Activated T-cell treated with anti-CD3 and anti-CD28 coated beads, Interleukin-2, amount 50 U/mL, for 72 hours (primary cell): ENCODE data around the gene AFAP1. TPM values are rescaled to one million over a fixed set of nuclear protein-coding genes. Genes with fewer than 3 reads are reported as not detected.

ENCODE experiments used
- ATAC-seq, 2 donors: fragments of 150-1000 bp; cut with Tn5 transposase; replicated peaks in 1 of 2; 2 replicates each; pipeline ENCODE4 v1.10.0; 2021; ENCODE audit warnings: moderate library complexity in 2 of 2, mild to moderate bottlenecking in 1 of 2
- DNase-seq, 2 donors: peaks; one replicate each; pipeline ENCODE4 v3.0.0; 2021 to 2022; ENCODE audit warnings: mixed read lengths in 1 of 2
- H3K27ac Mint-ChIP-seq: one replicate; pipeline ENCODE4 v1.8.0; 2022; ENCODE audit warnings: mild to moderate bottlenecking, moderate library complexity, mixed read lengths
- H3K27me3 Mint-ChIP-seq: one replicate; pipeline ENCODE4 v1.8.0; 2022; ENCODE audit warnings: low read depth, mixed read lengths
- H3K36me3 Mint-ChIP-seq, 2 donors: one replicate each; pipeline ENCODE4 v1.8.0; 2022; ENCODE audit warnings: mixed read lengths in 2 of 2, mild to moderate bottlenecking in 1 of 2; ENCODE audit not compliant: insufficient read depth in 2 of 2
- H3K4me1 Mint-ChIP-seq: one replicate; pipeline ENCODE4 v1.8.0; 2022; ENCODE audit warnings: low read depth, mixed read lengths
- H3K4me3 Mint-ChIP-seq, 2 donors: one replicate each; pipeline ENCODE4 v1.8.0; 2022; ENCODE audit warnings: mild to moderate bottlenecking in 2 of 2, mixed read lengths in 2 of 2, moderate library complexity in 2 of 2
- H3K9me3 Mint-ChIP-seq, 2 donors: one replicate each; pipeline ENCODE4 v1.8.0; 2022; ENCODE audit warnings: mixed read lengths in 2 of 2
- total RNA-seq, 2 donors: library from RNA; stranded (reverse); gene quantifications; one replicate each; pipeline ENCODE4 v1.2.3, GENCODE V29; 2022

Gene AFAP1
- total RNA-seq, 2 donors from 2014 or later: 30.6 to 49.3 TPM

DNA sequence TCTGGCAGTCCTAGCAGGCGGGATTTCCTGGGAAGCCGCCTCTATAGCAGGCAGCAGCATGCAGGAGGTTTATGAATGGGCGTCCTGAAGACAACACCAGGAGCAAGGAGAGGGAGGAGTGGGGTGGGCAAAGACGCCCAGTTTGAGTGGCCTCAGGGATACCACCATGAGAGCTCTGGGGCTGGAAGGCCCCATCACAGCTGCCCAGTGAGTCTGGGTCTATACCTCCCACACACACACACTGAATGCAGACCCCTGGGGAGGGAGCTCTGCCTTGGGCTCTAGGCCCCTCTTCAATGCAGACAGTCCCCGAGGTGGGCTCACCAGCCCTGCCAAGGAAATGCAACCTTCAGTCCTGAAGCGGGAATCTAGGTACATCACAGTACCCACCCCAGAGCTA is 98.6 kb downstream of the AFAP1 start:
- Mint-ChIP-seq H3K4me1 (peaks cover 13% of the 10 kb centered on the region), H3K9me3 (no peaks in the 10 kb centered on the region), H3K27ac (no peak overlapping the region), H3K27me3 (no peaks in the 10 kb centered on the region), H3K4me3 (no peak overlapping the region), H3K36me3 (peaks cover 2 to 6% of the 10 kb centered on the region in 2 donors)
- ATAC-seq (no peak), DNase-seq (no peak)

DNA sequence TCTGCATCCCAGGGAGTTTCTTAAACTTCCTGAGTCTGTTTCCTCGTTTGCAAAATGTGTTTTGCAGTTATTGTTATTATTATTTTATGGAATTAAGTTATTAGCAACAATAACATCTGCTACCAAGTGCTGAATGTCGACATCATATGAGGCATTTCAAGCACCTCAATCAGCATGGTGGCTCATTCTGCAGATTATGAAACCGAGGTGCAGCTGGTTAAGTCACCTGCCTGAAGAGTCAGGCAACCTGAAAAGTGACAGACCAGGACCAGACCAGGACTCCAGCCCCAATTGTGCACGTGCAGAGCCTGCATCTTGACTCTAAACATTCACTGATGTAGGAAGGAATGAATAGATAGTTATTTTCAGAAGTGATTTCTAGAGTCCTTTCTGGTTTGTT is 99.8 kb downstream of the AFAP1 start:
- Mint-ChIP-seq H3K4me3 (no peak overlapping the region), H3K36me3 (peaks cover 2 to 6% of the 10 kb centered on the region in 2 donors), H3K9me3 (no peaks in the 10 kb centered on the region), H3K27me3 (no peaks in the 10 kb centered on the region), H3K27ac (no peak overlapping the region), H3K4me1 (peaks cover 12% of the 10 kb centered on the region)
- ATAC-seq: no peak
- DNase-seq: no peak

GRCh38 chr4:7838136-7838782 is 101.4 kb downstream of the AFAP1 start:
- no peak overlapping the region for H3K4me3 Mint-ChIP-seq
- no peak overlapping the region for H3K27ac Mint-ChIP-seq
- peaks cover 0 to under 1% of the 10 kb centered on the region in 2 donors for H3K9me3 Mint-ChIP-seq
- DNase-seq (no peak), ATAC-seq (no peak)
- no peaks in the 10 kb centered on the region for H3K4me1 Mint-ChIP-seq
- H3K36me3 Mint-ChIP-seq: peaks cover 4 to 6% of the 10 kb centered on the region in 2 donors
- H3K27me3 Mint-ChIP-seq: no peaks in the 10 kb centered on the region

DNA sequence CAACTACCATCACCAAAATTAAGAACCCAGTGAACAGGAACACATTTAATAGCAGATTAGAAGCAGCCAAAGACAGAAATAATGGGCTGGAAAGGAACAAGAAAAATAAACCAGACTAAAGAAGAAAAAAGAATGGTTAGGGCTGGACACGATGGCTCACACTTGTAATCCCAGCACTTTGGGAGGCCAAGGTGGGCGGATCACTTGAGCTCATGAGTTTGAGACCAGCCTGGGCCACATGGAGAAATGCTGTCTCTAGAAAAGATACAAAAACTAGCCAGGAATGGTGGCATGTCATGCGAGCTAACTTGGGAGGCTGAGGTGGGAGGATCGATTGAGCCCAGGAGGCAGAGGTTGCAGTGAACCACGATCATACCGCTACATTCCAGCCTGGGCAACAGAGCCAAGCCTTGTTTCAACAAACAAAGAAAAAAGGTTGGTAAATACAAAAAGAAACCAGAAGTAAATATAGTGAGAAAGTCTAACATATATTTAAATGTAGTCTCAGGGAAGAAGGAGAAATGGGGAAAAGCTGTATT is 102.0 kb downstream of the AFAP1 start:
- Mint-ChIP-seq H3K27ac (peak overlapping the region; percentile 17), H3K27me3 (no peaks in the 10 kb centered on the region)
- no peak for ATAC-seq

DNA sequence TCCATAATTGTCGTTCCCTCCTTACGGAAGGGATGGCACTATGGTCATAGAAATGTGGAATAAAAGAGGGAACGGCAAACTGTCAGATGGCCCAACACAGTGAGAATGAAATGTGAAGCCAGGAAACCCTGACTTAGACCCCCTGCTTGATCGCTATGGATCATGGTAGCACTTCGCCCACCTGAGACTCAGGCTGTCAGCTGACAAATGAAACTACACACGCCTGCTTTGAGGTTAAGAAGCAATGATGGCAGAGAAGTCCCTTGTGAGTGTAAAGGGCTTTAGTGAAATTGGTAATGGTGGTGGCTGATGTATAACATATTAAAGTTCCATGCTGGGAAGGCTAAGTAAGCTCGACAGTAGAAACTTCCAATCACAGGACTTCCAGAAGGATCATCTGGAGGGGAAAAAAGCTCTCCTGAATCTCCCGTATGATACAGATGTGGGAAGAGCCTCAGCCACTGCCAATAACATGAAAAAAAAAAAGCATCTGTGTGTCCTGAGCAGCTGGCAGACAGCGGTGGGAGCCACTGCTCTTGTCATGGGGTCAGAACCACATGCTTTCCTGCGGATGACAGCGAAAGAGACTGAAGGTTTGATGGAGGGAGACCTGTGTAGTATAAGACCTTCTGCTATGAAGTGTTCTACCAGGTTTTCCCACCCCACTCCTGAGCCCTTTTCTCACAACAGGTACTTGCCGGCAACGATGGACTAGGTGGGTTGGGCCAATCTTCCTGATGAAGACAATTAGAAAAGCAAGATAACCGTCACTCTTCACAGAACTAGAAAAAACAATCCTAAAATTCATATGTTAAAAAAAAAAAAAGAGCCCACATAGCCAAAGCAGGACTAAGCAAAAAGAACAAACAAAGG is 107.6 kb downstream of the AFAP1 start:
- peaks cover 2 to 3% of the 10 kb centered on the region in 2 donors for H3K9me3 Mint-ChIP-seq
- H3K4me3 Mint-ChIP-seq: peak overlapping the region in 1 of 2 donors; percentile 53
- H3K27ac Mint-ChIP-seq: peak overlapping the region; percentile 68
- H3K4me1 Mint-ChIP-seq: peaks cover 51% of the 10 kb centered on the region
- peaks cover 20 to 28% of the 10 kb centered on the region in 2 donors for H3K36me3 Mint-ChIP-seq
- ATAC-seq (no peak), DNase-seq (no peak)
- H3K27me3 Mint-ChIP-seq: no peaks in the 10 kb centered on the region

More for the DNA sequence above, 102.0 kb downstream of the AFAP1 start:
- H3K36me3 Mint-ChIP-seq: peaks cover 8 to 9% of the 10 kb centered on the region in 2 donors
- peaks cover under 1% of the 10 kb centered on the region for H3K4me1 Mint-ChIP-seq
- H3K4me3 Mint-ChIP-seq: no peak overlapping the region
- peaks cover 2 to 3% of the 10 kb centered on the region in 2 donors for H3K9me3 Mint-ChIP-seq
- DNase-seq: no peak

DNA sequence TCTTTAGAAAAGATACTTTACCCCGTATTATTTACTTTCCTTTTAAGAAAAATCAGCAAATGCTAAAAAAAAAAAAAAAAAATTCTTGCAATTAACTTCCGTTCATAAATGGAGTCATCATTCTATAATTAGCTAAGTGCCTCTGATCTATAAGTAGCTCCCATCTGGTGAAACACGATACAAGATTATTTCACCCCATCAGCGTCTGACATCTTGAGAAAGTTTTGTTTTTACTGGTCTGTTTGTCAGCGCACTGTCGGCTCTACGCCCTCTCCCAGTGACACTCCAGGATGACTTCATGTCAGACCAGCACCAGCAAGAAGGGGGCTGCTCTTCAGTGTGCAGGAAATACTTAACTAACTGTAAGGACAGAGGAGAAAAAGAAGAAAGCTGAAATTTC is 108.3 kb downstream of the AFAP1 start:
- DNase-seq: peak; percentile 24 to 48
- peaks cover 56% of the 10 kb centered on the region for H3K4me1 Mint-ChIP-seq

DNA sequence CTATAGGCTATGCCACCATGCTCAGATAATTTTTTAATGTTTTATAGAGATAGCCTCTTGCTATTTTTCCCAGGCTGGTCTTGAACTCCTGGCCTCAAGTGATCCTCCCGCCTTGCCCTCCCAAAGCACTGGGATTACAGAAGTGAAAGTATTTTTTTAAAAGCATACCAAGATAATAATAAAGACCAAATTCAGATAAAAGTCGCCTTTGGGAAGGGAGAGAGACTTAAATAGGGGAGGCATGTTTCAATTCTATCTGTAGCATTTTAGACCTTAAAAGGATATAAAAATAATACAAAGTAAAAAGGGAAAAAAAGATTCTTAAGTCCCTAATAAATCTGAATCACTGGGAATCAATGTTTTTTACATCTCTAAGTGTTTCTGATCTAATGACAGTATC is 108.9 kb downstream of the AFAP1 start:
- ATAC-seq (no peak), DNase-seq (no peak)
- H3K27me3 Mint-ChIP-seq: no peaks in the 10 kb centered on the region
- H3K36me3 Mint-ChIP-seq: peaks cover 27 to 39% of the 10 kb centered on the region in 2 donors
- peak overlapping the region; percentile 47 to 53 for H3K4me3 Mint-ChIP-seq
- H3K4me1 Mint-ChIP-seq: peaks cover 56% of the 10 kb centered on the region
- peaks cover 2 to 3% of the 10 kb centered on the region in 2 donors for H3K9me3 Mint-ChIP-seq
- H3K27ac Mint-ChIP-seq: peak overlapping the region; percentile 25

More for the DNA sequence above, 108.3 kb downstream of the AFAP1 start:
- H3K4me3 Mint-ChIP-seq: peak overlapping the region; percentile 47 to 53
- peak overlapping the region; percentile 25 for H3K27ac Mint-ChIP-seq
- H3K9me3 Mint-ChIP-seq: peaks cover 2 to 3% of the 10 kb centered on the region in 2 donors
- peaks cover 25 to 36% of the 10 kb centered on the region in 2 donors for H3K36me3 Mint-ChIP-seq
- peak; percentile 66 to 74 for ATAC-seq
- no peaks in the 10 kb centered on the region for H3K27me3 Mint-ChIP-seq

- Mint-ChIP-seq H3K36me3 (peaks cover 27 to 42% of the 10 kb centered on the region in 2 donors), H3K27ac (peak overlapping the region; percentile 48), H3K27me3 (no peaks in the 10 kb centered on the region), H3K4me1 (peaks cover 56% of the 10 kb centered on the region), H3K4me3 (peak overlapping the region in 1 of 2 donors; percentile 56), H3K9me3 (peaks cover 2 to 3% of the 10 kb centered on the region in 2 donors)
- DNase-seq (no peak), ATAC-seq (no peak)
Observed at GRCh38 chr4:7829652-7830580, 109.7 kb downstream of the AFAP1 start.

- H3K27me3 Mint-ChIP-seq: no peaks in the 10 kb centered on the region
- no peak for DNase-seq
- ATAC-seq: no peak
- peaks cover 25 to 40% of the 10 kb centered on the region in 2 donors for H3K36me3 Mint-ChIP-seq
- peaks cover 2 to 3% of the 10 kb centered on the region in 2 donors for H3K9me3 Mint-ChIP-seq
- H3K4me3 Mint-ChIP-seq: peak overlapping the region in 1 of 2 donors; percentile 64
- peak overlapping the region; percentile 24 for H3K27ac Mint-ChIP-seq
- H3K4me1 Mint-ChIP-seq: peaks cover 56% of the 10 kb centered on the region
Observed at GRCh38 chr4:7828793-7829301, 110.8 kb downstream of the AFAP1 start.

GRCh38 chr4:7828011-7828720 is 111.5 kb downstream of the AFAP1 start:
- Mint-ChIP-seq H3K27ac (peak overlapping the region; percentile 87), H3K4me3 (peak overlapping the region; percentile 59 to 64), H3K9me3 (peaks cover 2% of the 10 kb centered on the region in 2 donors), H3K36me3 (peaks cover 24 to 40% of the 10 kb centered on the region in 2 donors), H3K4me1 (peaks cover 56% of the 10 kb centered on the region), H3K27me3 (no peaks in the 10 kb centered on the region)
- peak; percentile 85 to 92 for ATAC-seq
- DNase-seq: peak; percentile 55 to 74

- Mint-ChIP-seq H3K9me3 (no peaks in the 10 kb centered on the region), H3K27me3 (no peaks in the 10 kb centered on the region), H3K4me3 (peak overlapping the region; percentile 59 to 64), H3K4me1 (peaks cover 55% of the 10 kb centered on the region), H3K27ac (peak overlapping the region; percentile 87), H3K36me3 (peaks cover 19 to 38% of the 10 kb centered on the region in 2 donors)
- ATAC-seq: no peak
- DNase-seq: no peak
Observed at GRCh38 chr4:7827566-7827965, 112.1 kb downstream of the AFAP1 start.
